ENCODE measurements around the gene RAP1A. TPM values are rescaled to one million over a fixed set of nuclear protein-coding genes. Genes with fewer than 3 reads are reported as not detected.

RAP1A gene
- polyA plus RNA-seq, 1 donor (not counting 4 experiments of a cell fraction or from before 2014, with no cell fraction given): 70.3 TPM

GRCh38 chr1:111716333-111716732 is 96.7 kb downstream of the RAP1A start:
- Histone ChIP-seq H3K4me2 (ENCODE audit: control insufficient read depth, extremely low read depth, insufficient read depth, low read depth, low read length) (no peak overlapping the region), H3K9me3 (ENCODE audit: control insufficient read depth, low read depth, low read length) (no peaks in the 10 kb centered on the region), H3K4me3 (ENCODE audit: control insufficient read depth in 2 of 3, extremely low read depth in 1 of 3, insufficient read depth in 2 of 3, low read depth in 1 of 3, low read length in 3 of 3) (no peak overlapping the region), H3K36me3 (ENCODE audit: control insufficient read depth in 2 of 2, extremely low read depth in 1 of 2, insufficient read depth in 2 of 2, low read length in 2 of 2) (peaks cover 0 to 4% of the 10 kb centered on the region in 2 experiments), H2AFZ (ENCODE audit: control insufficient read depth, low read length) (no peak overlapping the region), H3K27ac (ENCODE audit: control insufficient read depth, insufficient read depth, low read length) (no peak overlapping the region), H3K79me2 (ENCODE audit: control insufficient read depth, insufficient read depth, low read length) (no peaks in the 10 kb centered on the region), H3K9me1 (ENCODE audit: control insufficient read depth, extremely low read depth, insufficient read depth, low read length) (no peaks in the 10 kb centered on the region), H3K9ac (ENCODE audit: control insufficient read depth, extremely low read depth, insufficient read depth, low read length) (no peak overlapping the region), H4K20me1 (ENCODE audit: control insufficient read depth, extremely low read depth, insufficient read depth, low read length) (no peaks in the 10 kb centered on the region), H3K27me3 (ENCODE audit: control insufficient read depth, extremely low read depth, insufficient read depth, low read length) (no peaks in the 10 kb centered on the region), H3K4me1 (ENCODE audit: control insufficient read depth, extremely low read depth, insufficient read depth, low read length) (peaks cover 15% of the 10 kb centered on the region)
- no peak for DNase-seq (ENCODE audit: low read depth, low spot score)
- FAIRE-seq: no peak
- dilution Hi-C loops (cut with MboI; ENCODE audit: extremely low pct_ligation_motif_present, low sequenced_read_pairs): no loop called here
- TF ChIP-seq CTCF (optimal IDR thresholded peaks at IDR 0.05 in 1 of 3, IDR thresholded peaks at IDR 0.05 in 1 of 3, conservative IDR thresholded peaks at IDR 0.05 in 1 of 3; ENCODE audit: extremely low read depth in 1 of 3, insufficient read depth in 2 of 3, low read length in 3 of 3): no peak
- no peak for TF ChIP-seq EZH2 (IDR thresholded peaks at IDR 0.05; ENCODE audit: low read length)

- no peaks in the 10 kb centered on the region for H4K20me1 ChIP-seq (ENCODE audit: control insufficient read depth, extremely low read depth, insufficient read depth, low read length)
- H2AFZ ChIP-seq (ENCODE audit: control insufficient read depth, low read length): no peak overlapping the region
- H3K4me3 ChIP-seq (ENCODE audit: control insufficient read depth in 2 of 3, extremely low read depth in 1 of 3, insufficient read depth in 2 of 3, low read depth in 1 of 3, low read length in 3 of 3): no peak overlapping the region
- no peak for DNase-seq (ENCODE audit: low read depth, low spot score)
- peaks cover 0 to 4% of the 10 kb centered on the region in 2 experiments for H3K36me3 ChIP-seq (ENCODE audit: control insufficient read depth in 2 of 2, extremely low read depth in 1 of 2, insufficient read depth in 2 of 2, low read length in 2 of 2)
- no peaks in the 10 kb centered on the region for H3K9me1 ChIP-seq (ENCODE audit: control insufficient read depth, extremely low read depth, insufficient read depth, low read length)
- TF ChIP-seq CTCF (optimal IDR thresholded peaks at IDR 0.05 in 1 of 3, IDR thresholded peaks at IDR 0.05 in 1 of 3, conservative IDR thresholded peaks at IDR 0.05 in 1 of 3; ENCODE audit: extremely low read depth in 1 of 3, insufficient read depth in 2 of 3, low read length in 3 of 3) (no peak), EZH2 (IDR thresholded peaks at IDR 0.05; ENCODE audit: low read length) (no peak)
- no peak overlapping the region for H3K27ac ChIP-seq (ENCODE audit: control insufficient read depth, insufficient read depth, low read length)
- no peak for FAIRE-seq
- H3K9me3 ChIP-seq (ENCODE audit: control insufficient read depth, low read depth, low read length): no peaks in the 10 kb centered on the region
- H3K4me2 ChIP-seq (ENCODE audit: control insufficient read depth, extremely low read depth, insufficient read depth, low read depth, low read length): no peak overlapping the region
- H3K4me1 ChIP-seq (ENCODE audit: control insufficient read depth, extremely low read depth, insufficient read depth, low read length): peaks cover 22% of the 10 kb centered on the region
- H3K79me2 ChIP-seq (ENCODE audit: control insufficient read depth, insufficient read depth, low read length): no peaks in the 10 kb centered on the region
- dilution Hi-C loops (cut with MboI; ENCODE audit: extremely low pct_ligation_motif_present, low sequenced_read_pairs): no loop called here
- no peaks in the 10 kb centered on the region for H3K27me3 ChIP-seq (ENCODE audit: control insufficient read depth, extremely low read depth, insufficient read depth, low read length)
- H3K9ac ChIP-seq (ENCODE audit: control insufficient read depth, extremely low read depth, insufficient read depth, low read length): no peak overlapping the region
These were observed 97.9 kb downstream of the RAP1A start for GRCh38 chr1:111717450-111717849.
